Measurements from ENCODE around the gene INAVA.
"Not testable (repeated sequence)": the region's sequence is repeated elsewhere in the genome, so short reads cannot be mapped to it uniquely, and the experiment has no call there.

The INAVA gene

GRCh38 chr1:200895801-200896530, 1.3 kb downstream of the INAVA start:
- FAIRE-seq (peak; percentile 96), DNase-seq (ENCODE audit: extremely low spot score, insufficient read length, low read depth) (no peak)

- FAIRE-seq (peak; percentile 62), DNase-seq (ENCODE audit: extremely low spot score, insufficient read length, low read depth) (no peak)
Observed at GRCh38 chr1:200896531-200897196, 2.0 kb downstream of the INAVA start.

GRCh38 chr1:200897259-200897658, 2.6 kb downstream of the INAVA start:
- no peak for FAIRE-seq
- no peak for DNase-seq (ENCODE audit: extremely low spot score, insufficient read length, low read depth)

- no peak for FAIRE-seq
- DNase-seq (ENCODE audit: extremely low spot score, insufficient read length, low read depth): no peak
Observed at GRCh38 chr1:200899015-200899386, 4.3 kb downstream of the INAVA start.

GRCh38 chr1:200899451-200899915, 4.8 kb downstream of the INAVA start:
- DNase-seq (ENCODE audit: extremely low spot score, insufficient read length, low read depth): no peak
- FAIRE-seq: no peak

- FAIRE-seq (no peak), DNase-seq (ENCODE audit: extremely low spot score, insufficient read length, low read depth) (no peak)
Observed at GRCh38 chr1:200899954-200900867, 5.5 kb downstream of the INAVA start.

GRCh38 chr1:200900877-200901276, 6.2 kb downstream of the INAVA start:
- no peak for FAIRE-seq
- no peak for DNase-seq (ENCODE audit: extremely low spot score, insufficient read length, low read depth)

GRCh38 chr1:200901350-200901749, 6.7 kb downstream of the INAVA start:
- FAIRE-seq (no peak), DNase-seq (ENCODE audit: extremely low spot score, insufficient read length, low read depth) (no peak)

GRCh38 chr1:200901796-200902444, 7.2 kb downstream of the INAVA start:
- DNase-seq (ENCODE audit: extremely low spot score, insufficient read length, low read depth) (no peak), FAIRE-seq (no peak)

GRCh38 chr1:200903793-200904192, 9.1 kb downstream of the INAVA start:
- FAIRE-seq: no peak
- DNase-seq (ENCODE audit: extremely low spot score, insufficient read length, low read depth): no peak

GRCh38 chr1:200904772-200905171, 10.1 kb downstream of the INAVA start:
- FAIRE-seq (no peak), DNase-seq (ENCODE audit: extremely low spot score, insufficient read length, low read depth) (no peak)

- DNase-seq (ENCODE audit: extremely low spot score, insufficient read length, low read depth) (no peak), FAIRE-seq (peak; percentile 90)
Observed at GRCh38 chr1:200905411-200906052, 10.8 kb downstream of the INAVA start.

- DNase-seq (ENCODE audit: extremely low spot score, insufficient read length, low read depth) (no peak), FAIRE-seq (no peak)
Observed at GRCh38 chr1:200906491-200906890, 11.8 kb downstream of the INAVA start.

- FAIRE-seq (peak; percentile 90), DNase-seq (ENCODE audit: extremely low spot score, insufficient read length, low read depth) (no peak)
Observed at GRCh38 chr1:200907611-200908097, 13.0 kb downstream of the INAVA start.

GRCh38 chr1:200908191-200908868, 13.6 kb downstream of the INAVA start:
- DNase-seq (ENCODE audit: extremely low spot score, insufficient read length, low read depth) (no peak), FAIRE-seq (peak; percentile 52)

GRCh38 chr1:200909071-200909470, 14.4 kb downstream of the INAVA start:
- FAIRE-seq (no peak), DNase-seq (ENCODE audit: extremely low spot score, insufficient read length, low read depth) (no peak)

GRCh38 chr1:200909757-200910239, 15.1 kb downstream of the INAVA start:
- DNase-seq (ENCODE audit: extremely low spot score, insufficient read length, low read depth) (no peak), FAIRE-seq (peak; percentile 93)

- DNase-seq (ENCODE audit: extremely low spot score, insufficient read length, low read depth): no peak
Observed at GRCh38 chr1:200911361-200911760, 16.7 kb downstream of the INAVA start.

GRCh38 chr1:200911936-200912335, 17.2 kb downstream of the INAVA start:
- not testable (repeated sequence) for DNase-seq (ENCODE audit: extremely low spot score, insufficient read length, low read depth); FAIRE-seq

More at GRCh38 chr1:200911361-200911760, 16.7 kb downstream of the INAVA start:
- FAIRE-seq: no peak

Measured in GM18507 (cell line).